HepG2 (cell line): ENCODE data around the gene SEC61A1.

Experiments used
- NFYB ChIP-seq: sonication (generic); formaldehyde crosslinking; IDR thresholded peaks from 2 replicates; pipeline ENCODE4 v1.4.0; 2020; ENCODE audit warnings: missing genetic modification reagents
- NR3C1 ChIP-seq: sonication (generic); formaldehyde crosslinking; IDR thresholded peaks from 2 replicates; pipeline ENCODE4 v1.4.0; 2020; ENCODE audit warnings: missing genetic modification reagents
- PAX8 ChIP-seq: sonication (generic); formaldehyde crosslinking; IDR thresholded peaks from 2 replicates; pipeline ENCODE4 v1.8.0; 2022; ENCODE audit warnings: mild to moderate bottlenecking, missing genetic modification reagents, borderline replicate concordance
- TGIF2 ChIP-seq: IDR thresholded peaks from 2 replicates; pipeline ENCODE4 v1.6.1; 2016; ENCODE audit warnings: control low read depth, missing compliant biosample characterization
- ZNF138 ChIP-seq: sonication (generic); formaldehyde crosslinking; IDR thresholded peaks from 2 replicates; pipeline ENCODE4 v1.5.0; 2020; ENCODE audit warnings: mild to moderate bottlenecking, low read depth, missing genetic modification reagents
- ZNF333 ChIP-seq: sonication (generic); formaldehyde crosslinking; IDR thresholded peaks from 2 replicates; pipeline ENCODE4 v1.4.0; 2020; ENCODE audit warnings: mild to moderate bottlenecking, missing genetic modification reagents, borderline replicate concordance
- ZNF747 ChIP-seq: sonication (generic); formaldehyde crosslinking; IDR thresholded peaks from 2 replicates; pipeline ENCODE4 v1.8.1; 2023; ENCODE audit warnings: missing genetic modification reagents, mild to moderate bottlenecking, borderline replicate concordance
- TF ChIP-seq, protein P1 (sequence below): sonication (generic); formaldehyde crosslinking; IDR thresholded peaks from 2 replicates; pipeline ENCODE4 v1.4.0; 2020; ENCODE audit warnings: missing genetic modification reagents
- TF ChIP-seq, protein P2 (sequence below): sonication (generic); formaldehyde crosslinking; IDR thresholded peaks from 2 replicates; pipeline ENCODE4 v1.5.0; 2020; ENCODE audit warnings: mild to moderate bottlenecking, missing genetic modification reagents, moderate library complexity

DNA sequence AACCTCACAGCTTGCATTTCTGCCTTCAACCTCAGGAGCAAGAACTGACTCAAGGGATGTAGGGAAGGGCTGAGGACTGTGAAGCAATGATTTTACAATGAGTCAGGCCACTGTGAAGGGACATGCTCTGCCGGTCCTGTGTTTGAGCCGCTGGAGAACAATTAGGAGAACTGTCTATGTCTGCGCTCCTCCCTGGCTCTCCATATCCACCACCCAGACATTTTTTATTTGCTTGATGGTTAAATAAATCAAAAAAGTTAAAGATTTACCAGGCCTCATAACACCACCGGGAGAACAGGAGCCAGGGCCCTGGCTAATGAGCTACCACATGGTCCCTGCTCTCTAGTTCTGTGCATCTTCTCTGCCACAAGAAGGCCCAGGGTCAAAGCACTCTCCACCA is 29.6 kb downstream of the SEC61A1 start:
- TF ChIP-seq NFYB (CRISPR knock-in tag), result no peak
- TF ChIP-seq, protein P1, sequence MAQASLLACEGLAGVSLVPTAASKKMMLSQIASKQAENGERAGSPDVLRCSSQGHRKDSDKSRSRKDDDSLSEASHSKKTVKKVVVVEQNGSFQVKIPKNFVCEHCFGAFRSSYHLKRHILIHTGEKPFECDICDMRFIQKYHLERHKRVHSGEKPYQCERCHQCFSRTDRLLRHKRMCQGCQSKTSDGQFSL (CRISPR knock-in tag), result no peak
- TF ChIP-seq, protein P2, sequence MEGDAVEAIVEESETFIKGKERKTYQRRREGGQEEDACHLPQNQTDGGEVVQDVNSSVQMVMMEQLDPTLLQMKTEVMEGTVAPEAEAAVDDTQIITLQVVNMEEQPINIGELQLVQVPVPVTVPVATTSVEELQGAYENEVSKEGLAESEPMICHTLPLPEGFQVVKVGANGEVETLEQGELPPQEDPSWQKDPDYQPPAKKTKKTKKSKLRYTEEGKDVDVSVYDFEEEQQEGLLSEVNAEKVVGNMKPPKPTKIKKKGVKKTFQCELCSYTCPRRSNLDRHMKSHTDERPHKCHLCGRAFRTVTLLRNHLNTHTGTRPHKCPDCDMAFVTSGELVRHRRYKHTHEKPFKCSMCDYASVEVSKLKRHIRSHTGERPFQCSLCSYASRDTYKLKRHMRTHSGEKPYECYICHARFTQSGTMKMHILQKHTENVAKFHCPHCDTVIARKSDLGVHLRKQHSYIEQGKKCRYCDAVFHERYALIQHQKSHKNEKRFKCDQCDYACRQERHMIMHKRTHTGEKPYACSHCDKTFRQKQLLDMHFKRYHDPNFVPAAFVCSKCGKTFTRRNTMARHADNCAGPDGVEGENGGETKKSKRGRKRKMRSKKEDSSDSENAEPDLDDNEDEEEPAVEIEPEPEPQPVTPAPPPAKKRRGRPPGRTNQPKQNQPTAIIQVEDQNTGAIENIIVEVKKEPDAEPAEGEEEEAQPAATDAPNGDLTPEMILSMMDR (CRISPR knock-in tag), result no peak
- no peak for TF ChIP-seq ZNF747 (CRISPR knock-in tag)
- TF ChIP-seq ZNF138, result no peak
- TF ChIP-seq PAX8, result no peak
- TF ChIP-seq ZNF333 (CRISPR knock-in tag), result no peak
- TF ChIP-seq TGIF2 (CRISPR knock-in tag), result no peak
- no peak for TF ChIP-seq NR3C1 (CRISPR knock-in tag)
